HepG2 (cell line): ENCODE data around the gene CCDC192. TPM values are rescaled to one million over a fixed set of nuclear protein-coding genes. Genes with fewer than 3 reads are reported as not detected.

Experiments
- ATAC-seq: fragments of 200-7000 bp; cut with Tn5 transposase; 3 replicates; pipeline ENCODE4 v1.9.1; 2020; ENCODE audit warnings: mild to moderate bottlenecking, moderate library complexity
- BruUV-seq: library from RNA; stranded (reverse); fragments of 400-500 nt; replicated peaks from 2 replicates; lab custom pipeline; 2021; lab: Mats Ljungman, UMichigan
- CTCF ChIA-PET: fragments of 300-600 bp; formaldehyde crosslinking; extraction: SDS; loops from one replicate; lab custom pipeline; 2021; ENCODE audit warnings: low total read pairs, inconsistent platforms, low intra/inter-chr PET ratio; lab: Yijun Ruan, JAX
- POLR2A ChIA-PET: fragments of 350-600 bp; sonication (Branson Sonifier 250); formaldehyde crosslinking; loops from one replicate; lab custom pipeline; 2020; ENCODE audit warnings: antibody characterized with exemption, inconsistent platforms; lab: Yijun Ruan, JAX
- DNase-seq: peaks from one replicate; pipeline ENCODE4 v3.0.0-alpha.2; 2015; ENCODE audit warnings: low spot score
- FAIRE-seq: peaks from 3 replicates; lab custom pipeline; 2011; peaks lifted over from hg19 to GRCh38; lab: Jason Lieb, UNC
- H2AFZ ChIP-seq: one replicate; pipeline ENCODE4 v1.6.1; 2011; ENCODE audit warnings: low read length, inconsistent platforms
- H3K27ac ChIP-seq: fragments of 300-600 bp; 3 replicates; pipeline ENCODE4 v1.8.0; 2011; ENCODE audit warnings: mixed run types, mild to moderate bottlenecking, mixed read lengths, low read length, inconsistent platforms; ENCODE audit not compliant: insufficient read depth; ENCODE audit errors: extremely low read length
- H3K27me3 ChIP-seq, 2 experiments: fragments of 200-600 bp in 1 of 2; 2 replicates in 1 of 2; 3 replicates in 1 of 2; pipeline versions ENCODE4 v1.6.0 to v1.8.0; 2011; ENCODE audit warnings: low read length in 2 of 2, mild to moderate bottlenecking in 2 of 2, moderate library complexity in 2 of 2, inconsistent platforms in 1 of 2; ENCODE audit not compliant: insufficient read depth in 2 of 2, control insufficient read depth in 1 of 2
- H3K36me3 ChIP-seq, 2 experiments: fragments of 200-600 bp in 1 of 2; replicated peaks in 1 of 2; 2 replicates in 1 of 2; 3 replicates in 1 of 2; pipeline versions ENCODE4 v1.5.1 to v1.8.0; 2011; ENCODE audit warnings: low read length in 2 of 2, inconsistent platforms in 1 of 2; ENCODE audit not compliant: insufficient read depth in 2 of 2, control insufficient read depth in 1 of 2
- H3K4me1 ChIP-seq: 2 replicates; pipeline ENCODE4 v1.5.1; 2012; ENCODE audit warnings: low read length, inconsistent platforms; ENCODE audit not compliant: insufficient read depth
- H3K4me2 ChIP-seq: 2 replicates; pipeline ENCODE4 v1.6.0; 2011; ENCODE audit warnings: low read depth, low read length, inconsistent platforms
- H3K4me3 ChIP-seq, 3 experiments: fragments of 200-600 bp in 1 of 3; sonication (generic), shearing (Covaris generic) in 1 of 3; replicated peaks in 1 of 3; 2 replicates each; pipeline ENCODE4 v1.5.1; 2011 to 2016; ENCODE audit warnings: low read length in 3 of 3, inconsistent platforms in 2 of 3, low read depth in 2 of 3, mild to moderate bottlenecking in 2 of 3, control low read depth in 1 of 3, mixed read lengths in 1 of 3; ENCODE audit not compliant: insufficient read depth in 1 of 3
- H3K79me2 ChIP-seq: one replicate; pipeline ENCODE4 v1.6.1; 2011; ENCODE audit warnings: low read length, inconsistent platforms; ENCODE audit not compliant: insufficient read depth
- H3K9ac ChIP-seq: 2 replicates; pipeline ENCODE4 v1.6.0; 2011; ENCODE audit warnings: mild to moderate bottlenecking, low read depth, low read length, inconsistent platforms; ENCODE audit not compliant: insufficient read depth
- H3K9me3 ChIP-seq: 2 replicates; pipeline ENCODE4 v1.5.1; 2012; ENCODE audit warnings: mild to moderate bottlenecking, low read length
- H4K20me1 ChIP-seq: 2 replicates; pipeline ENCODE4 v1.6.0; 2011; ENCODE audit warnings: inconsistent platforms, mild to moderate bottlenecking, low read length, moderate library complexity; ENCODE audit not compliant: insufficient read depth
- ASH2L ChIP-seq: fragments of 300-600, 200-600 bp; sonication (generic); IDR thresholded peaks from 2 replicates; pipeline ENCODE4 v1.7.0; 2017; ENCODE audit warnings: low read depth, mild to moderate bottlenecking, moderate library complexity, mixed read lengths, low read length; ENCODE audit not compliant: insufficient read length
- ETV5 ChIP-seq: IDR thresholded peaks from 2 replicates; pipeline ENCODE4 v1.6.1; 2018; ENCODE audit warnings: missing biosample characterization, missing genetic modification reagents, inconsistent platforms, borderline replicate concordance
- KAT8 ChIP-seq: IDR thresholded peaks from 2 replicates; pipeline ENCODE4 v1.6.1; 2016; ENCODE audit warnings: missing genetic modification reagents, missing compliant biosample characterization
- KLF16 ChIP-seq, 2 experiments: sonication (generic) in 1 of 2; formaldehyde crosslinking in 1 of 2; IDR thresholded peaks; 2 replicates each; pipeline versions ENCODE4 v1.6.1 to v1.8.0; 2016 to 2023; ENCODE audit warnings: missing genetic modification reagents in 2 of 2, missing compliant biosample characterization in 1 of 2
- ZNF780A ChIP-seq: sonication (generic); formaldehyde crosslinking; IDR thresholded peaks from 2 replicates; pipeline ENCODE4 v1.8.0; 2022; ENCODE audit warnings: mild to moderate bottlenecking, missing genetic modification reagents, moderate library complexity
- WGBS: methylation state at CpG from one replicate; pipeline ENCODE4 v1.1.6; 2017; ENCODE audit warnings: low lambda C conversion rate; 5-methylcytosine and 5-hydroxymethylcytosine counted together
- in situ Hi-C: cut with HindIII; loops from 2 replicates; pipeline ENCODE4 v1.10.0; 2017; ENCODE audit warnings: low pct_unique_long_range_greater_than_20kb; ENCODE audit not compliant: extremely low pct_ligation_motif_present
- intact Hi-C: fragments of 100-400 bp; cut with micrococcal nuclease; formaldehyde crosslinking; loops from one replicate; pipeline ENCODE4 v1.10.0; 2022; ENCODE audit not compliant: unreplicated experiment
- polyA plus RNA-seq, 8 experiments: library from polyadenylated mRNA; depleted of rRNA in 3 of 8; stranded (reverse) in 7 of 8; unstranded in 1 of 8; fragments of >200 nt; fragmentation: Illumina TruSeq in 4 of 8; extraction: Trizol in 4 of 8; gene quantifications; 2 replicates each; pipeline versions ENCODE4 v1.2.1 to v1.2.3, GENCODE V29; 2011 to 2016; ENCODE audit warnings: low read depth in 4 of 8, missing spikeins in 1 of 8, mixed read lengths in 1 of 8; ENCODE audit not compliant: insufficient read depth in 1 of 8
- total RNA-seq, 5 experiments: library from RNA; depleted of rRNA; stranded (reverse); fragments of >200 nt; fragmentation: Illumina TruSeq; extraction: Trizol; gene quantifications; 2 replicates each; pipeline ENCODE4 v1.2.3, GENCODE V29; 2016; ENCODE audit warnings: low read depth in 1 of 5
- TF ChIP-seq, protein P1 (sequence below): sonication (generic); formaldehyde crosslinking; IDR thresholded peaks from 2 replicates; pipeline ENCODE4 v1.5.1; 2020; ENCODE audit warnings: missing genetic modification reagents, mild to moderate bottlenecking, borderline replicate concordance
- TF ChIP-seq, protein P2 (sequence below): sonication (generic); formaldehyde crosslinking; IDR thresholded peaks from 2 replicates; pipeline ENCODE4 v1.4.0; 2020; ENCODE audit warnings: missing genetic modification reagents
- TF ChIP-seq, protein P3 (sequence below): sonication (generic); formaldehyde crosslinking; IDR thresholded peaks from 2 replicates; pipeline ENCODE4 v1.5.1; 2020; ENCODE audit warnings: missing genetic modification reagents, mild to moderate bottlenecking, borderline replicate concordance
- TF ChIP-seq, protein P4 (sequence below): sonication (generic); formaldehyde crosslinking; IDR thresholded peaks from 2 replicates; pipeline ENCODE4 v1.4.0; 2020; ENCODE audit warnings: missing genetic modification reagents

The CCDC192 gene
- total and polyA plus RNA-seq, 2 of the 13 experiments (the other 11 are each of a cell fraction or from before 2014, with no cell fraction given) = not detected

DNA sequence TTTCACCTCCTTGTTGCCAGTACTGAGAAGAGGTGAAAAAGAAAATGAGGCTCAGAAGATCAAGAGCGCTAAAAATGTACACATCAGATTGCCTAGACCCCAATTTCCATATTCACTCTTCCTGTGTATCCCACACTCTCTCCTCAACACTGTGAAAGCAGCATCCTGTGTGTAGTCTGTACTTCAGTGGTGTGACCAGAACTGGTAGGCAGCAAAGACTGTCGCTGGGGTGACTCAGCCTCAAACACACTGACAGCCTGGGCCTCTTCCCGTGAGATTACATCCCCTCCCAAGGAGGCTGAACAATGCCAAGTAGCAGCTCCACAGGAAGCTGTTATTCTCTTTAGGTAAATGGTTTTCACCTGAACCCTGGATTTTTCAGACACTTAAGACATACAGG, 135.5 kb downstream of the CCDC192 start:
- Histone ChIP-seq H3K4me3 (no peak overlapping the region), H2AFZ (no peak overlapping the region), H3K27ac (no peak overlapping the region), H3K79me2 (no peaks in the 10 kb centered on the region), H4K20me1 (no peaks in the 10 kb centered on the region), H3K27me3 (no peaks in the 10 kb centered on the region), H3K4me2 (no peak overlapping the region), H3K4me1 (no peaks in the 10 kb centered on the region), H3K36me3 (no peaks in the 10 kb centered on the region), H3K9me3 (no peaks in the 10 kb centered on the region), H3K9ac (no peak overlapping the region)
- ChIA-PET CTCF (no interaction called here), POLR2A (no interaction called here)
- FAIRE-seq = no peak
- no peak for TF ChIP-seq KLF16 (CRISPR knock-in tag; IDR thresholded peaks at IDR 0.05)
- TF ChIP-seq ETV5 (CRISPR knock-in tag) = no peak
- no peak for TF ChIP-seq ASH2L
- TF ChIP-seq KAT8 = no peak
- TF ChIP-seq, protein P1, sequence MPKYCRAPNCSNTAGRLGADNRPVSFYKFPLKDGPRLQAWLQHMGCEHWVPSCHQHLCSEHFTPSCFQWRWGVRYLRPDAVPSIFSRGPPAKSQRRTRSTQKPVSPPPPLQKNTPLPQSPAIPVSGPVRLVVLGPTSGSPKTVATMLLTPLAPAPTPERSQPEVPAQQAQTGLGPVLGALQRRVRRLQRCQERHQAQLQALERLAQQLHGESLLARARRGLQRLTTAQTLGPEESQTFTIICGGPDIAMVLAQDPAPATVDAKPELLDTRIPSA = no peak
- TF ChIP-seq ZNF780A (CRISPR knock-in tag) = no peak
- TF ChIP-seq, protein P2, sequence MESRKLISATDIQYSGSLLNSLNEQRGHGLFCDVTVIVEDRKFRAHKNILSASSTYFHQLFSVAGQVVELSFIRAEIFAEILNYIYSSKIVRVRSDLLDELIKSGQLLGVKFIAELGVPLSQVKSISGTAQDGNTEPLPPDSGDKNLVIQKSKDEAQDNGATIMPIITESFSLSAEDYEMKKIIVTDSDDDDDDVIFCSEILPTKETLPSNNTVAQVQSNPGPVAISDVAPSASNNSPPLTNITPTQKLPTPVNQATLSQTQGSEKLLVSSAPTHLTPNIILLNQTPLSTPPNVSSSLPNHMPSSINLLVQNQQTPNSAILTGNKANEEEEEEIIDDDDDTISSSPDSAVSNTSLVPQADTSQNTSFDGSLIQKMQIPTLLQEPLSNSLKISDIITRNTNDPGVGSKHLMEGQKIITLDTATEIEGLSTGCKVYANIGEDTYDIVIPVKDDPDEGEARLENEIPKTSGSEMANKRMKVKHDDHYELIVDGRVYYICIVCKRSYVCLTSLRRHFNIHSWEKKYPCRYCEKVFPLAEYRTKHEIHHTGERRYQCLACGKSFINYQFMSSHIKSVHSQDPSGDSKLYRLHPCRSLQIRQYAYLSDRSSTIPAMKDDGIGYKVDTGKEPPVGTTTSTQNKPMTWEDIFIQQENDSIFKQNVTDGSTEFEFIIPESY = no peak
- TF ChIP-seq, protein P3, sequence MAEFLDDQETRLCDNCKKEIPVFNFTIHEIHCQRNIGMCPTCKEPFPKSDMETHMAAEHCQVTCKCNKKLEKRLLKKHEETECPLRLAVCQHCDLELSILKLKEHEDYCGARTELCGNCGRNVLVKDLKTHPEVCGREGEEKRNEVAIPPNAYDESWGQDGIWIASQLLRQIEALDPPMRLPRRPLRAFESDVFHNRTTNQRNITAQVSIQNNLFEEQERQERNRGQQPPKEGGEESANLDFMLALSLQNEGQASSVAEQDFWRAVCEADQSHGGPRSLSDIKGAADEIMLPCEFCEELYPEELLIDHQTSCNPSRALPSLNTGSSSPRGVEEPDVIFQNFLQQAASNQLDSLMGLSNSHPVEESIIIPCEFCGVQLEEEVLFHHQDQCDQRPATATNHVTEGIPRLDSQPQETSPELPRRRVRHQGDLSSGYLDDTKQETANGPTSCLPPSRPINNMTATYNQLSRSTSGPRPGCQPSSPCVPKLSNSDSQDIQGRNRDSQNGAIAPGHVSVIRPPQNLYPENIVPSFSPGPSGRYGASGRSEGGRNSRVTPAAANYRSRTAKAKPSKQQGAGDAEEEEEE (CRISPR knock-in tag) = no peak
- TF ChIP-seq, protein P4, sequence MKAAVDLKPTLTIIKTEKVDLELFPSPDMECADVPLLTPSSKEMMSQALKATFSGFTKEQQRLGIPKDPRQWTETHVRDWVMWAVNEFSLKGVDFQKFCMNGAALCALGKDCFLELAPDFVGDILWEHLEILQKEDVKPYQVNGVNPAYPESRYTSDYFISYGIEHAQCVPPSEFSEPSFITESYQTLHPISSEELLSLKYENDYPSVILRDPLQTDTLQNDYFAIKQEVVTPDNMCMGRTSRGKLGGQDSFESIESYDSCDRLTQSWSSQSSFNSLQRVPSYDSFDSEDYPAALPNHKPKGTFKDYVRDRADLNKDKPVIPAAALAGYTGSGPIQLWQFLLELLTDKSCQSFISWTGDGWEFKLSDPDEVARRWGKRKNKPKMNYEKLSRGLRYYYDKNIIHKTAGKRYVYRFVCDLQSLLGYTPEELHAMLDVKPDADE (CRISPR knock-in tag) = no peak
- BruUV-seq = no TSS peak
- no peak for ATAC-seq
- WGBS = 4% methylated on average over 3 of the region's 3 CpGs
- in situ Hi-C loops = no loop called here
- intact Hi-C loops = no loop called here
- DNase-seq = no peak
